GM19025 (cell line): ENCODE data around the gene SLC38A11.
"Not testable (repeated sequence)": the region's sequence is repeated elsewhere in the genome, so short reads cannot be mapped to it uniquely, and the experiment has no call there.

Experiments used
- ATAC-seq: cut with Tn5 transposase; IDR thresholded peaks from one replicate; pipeline ENCODE4 v1.9.1; 2021; ENCODE audit warnings: mild to moderate bottlenecking, low read depth, moderate library complexity; ENCODE audit not compliant: unreplicated experiment

The SLC38A11 gene

GRCh38 chr2:164954954-164955701 lies at the start of gene SLC38A11:
TSS of gene SLC38A11 (minus strand) at chr2:164955525. CDS start at chr2:164955247, 278 bp downstream.
- no peak for ATAC-seq

GRCh38 chr2:165003443-165004130 lies 48.3 kb upstream of the SLC38A11 start:
- no peak for ATAC-seq

GRCh38 chr2:165002638-165003037 lies 47.3 kb upstream of the SLC38A11 start:
- no peak for ATAC-seq

- ATAC-seq, result not testable (repeated sequence)
Observed at GRCh38 chr2:164994664-164995299, 39.5 kb upstream of the SLC38A11 start.

GRCh38 chr2:164993287-164994016 lies 38.1 kb upstream of the SLC38A11 start:
- ATAC-seq, result no peak

GRCh38 chr2:164992818-164993217 lies 37.5 kb upstream of the SLC38A11 start:
- ATAC-seq, result peak; percentile 45

- not testable (repeated sequence) for ATAC-seq
Observed at GRCh38 chr2:164992093-164992454, 36.7 kb upstream of the SLC38A11 start.

GRCh38 chr2:164991361-164992092 lies 36.2 kb upstream of the SLC38A11 start:
- ATAC-seq, result peak; percentile 70

GRCh38 chr2:164990953-164991352 lies 35.6 kb upstream of the SLC38A11 start:
- not testable (repeated sequence) for ATAC-seq

- ATAC-seq, result not testable (repeated sequence)
Observed at GRCh38 chr2:164988805-164989204, 33.5 kb upstream of the SLC38A11 start.

GRCh38 chr2:164986027-164986426 lies 30.7 kb upstream of the SLC38A11 start:
- not testable (repeated sequence) for ATAC-seq

- no peak for ATAC-seq
Observed at GRCh38 chr2:164984428-164984827, 29.1 kb upstream of the SLC38A11 start.

- ATAC-seq, result no peak
Observed at GRCh38 chr2:164981217-164981990, 26.1 kb upstream of the SLC38A11 start.

GRCh38 chr2:164980688-164981087 lies 25.4 kb upstream of the SLC38A11 start:
- not testable (repeated sequence) for ATAC-seq

- ATAC-seq, result no peak
Observed at GRCh38 chr2:164979113-164979512, 23.8 kb upstream of the SLC38A11 start.

- not testable (repeated sequence) for ATAC-seq
Observed at GRCh38 chr2:164976875-164977470, 21.6 kb upstream of the SLC38A11 start.

- ATAC-seq, result no peak
Observed at GRCh38 chr2:164976301-164976700, 21.0 kb upstream of the SLC38A11 start.

GRCh38 chr2:164975891-164976290 lies 20.6 kb upstream of the SLC38A11 start:
- no peak for ATAC-seq

- no peak for ATAC-seq
Observed at GRCh38 chr2:164974221-164974620, 18.9 kb upstream of the SLC38A11 start.
